ENCODE data around the gene ACTR3C.

The ACTR3C gene

DNA sequence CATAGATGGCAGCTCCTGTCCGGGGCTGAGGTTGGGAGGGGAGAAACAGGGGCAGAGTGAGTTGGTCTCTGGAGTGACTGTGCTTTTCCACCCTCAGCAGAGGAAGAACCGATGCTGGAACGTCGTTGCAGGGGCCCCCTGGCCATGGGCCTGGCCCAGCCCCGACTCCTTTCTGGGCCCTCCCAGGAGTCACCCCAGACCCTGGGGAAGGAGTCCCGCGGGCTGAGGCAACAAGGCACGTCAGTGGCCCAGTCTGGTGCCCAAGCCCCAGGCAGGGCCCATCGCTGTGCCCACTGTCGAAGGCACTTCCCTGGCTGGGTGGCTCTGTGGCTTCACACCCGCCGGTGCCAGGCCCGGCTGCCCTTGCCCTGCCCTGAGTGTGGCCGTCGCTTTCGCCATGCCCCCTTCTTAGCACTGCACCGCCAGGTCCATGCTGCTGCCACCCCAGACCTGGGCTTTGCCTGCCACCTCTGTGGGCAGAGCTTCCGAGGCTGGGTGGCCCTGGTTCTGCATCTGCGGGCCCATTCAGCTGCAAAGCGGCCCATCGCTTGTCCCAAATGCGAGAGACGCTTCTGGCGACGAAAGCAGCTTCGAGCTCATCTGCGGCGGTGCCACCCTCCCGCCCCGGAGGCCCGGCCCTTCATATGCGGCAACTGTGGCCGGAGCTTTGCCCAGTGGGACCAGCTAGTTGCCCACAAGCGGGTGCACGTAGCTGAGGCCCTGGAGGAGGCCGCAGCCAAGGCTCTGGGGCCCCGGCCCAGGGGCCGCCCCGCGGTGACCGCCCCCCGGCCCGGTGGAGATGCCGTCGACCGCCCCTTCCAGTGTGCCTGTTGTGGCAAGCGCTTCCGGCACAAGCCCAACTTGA lies 48.0 kb upstream of the ACTR3C start:
- Histone ChIP-seq H3K79me2 (ENCODE audit: control insufficient read depth, low read length) (peaks cover 64% of the 10 kb centered on the region), H3K4me1 (ENCODE audit: control insufficient read depth, low read length) (peaks cover 65% of the 10 kb centered on the region), H3K9me3 (ENCODE audit: control insufficient read depth, insufficient read depth, low read length) (no peaks in the 10 kb centered on the region), H3K9me2 (replicated peaks; ENCODE audit: control insufficient read depth, low read length) (no peaks in the 10 kb centered on the region), H3K27ac (ENCODE audit: low read depth, low read length) (no peak overlapping the region), H4K20me1 (ENCODE audit: control insufficient read depth, insufficient read depth, low read depth, low read length) (peaks cover 12% of the 10 kb centered on the region), H3F3A (ENCODE audit: control insufficient read depth, insufficient read depth) (peaks cover 20% of the 10 kb centered on the region), H3K4me2 (ENCODE audit: low read length) (peak overlapping the region; percentile 73; the same call in 1 of the 2 replicates), H3K4me3 (ENCODE audit: low read length) (no peak overlapping the region), H3K27me3 (ENCODE audit: control insufficient read depth, low read length) (no peaks in the 10 kb centered on the region), H3K36me3 (ENCODE audit: control insufficient read depth, low read length) (peaks cover 62% of the 10 kb centered on the region)
- TF ChIP-seq, protein P1, sequence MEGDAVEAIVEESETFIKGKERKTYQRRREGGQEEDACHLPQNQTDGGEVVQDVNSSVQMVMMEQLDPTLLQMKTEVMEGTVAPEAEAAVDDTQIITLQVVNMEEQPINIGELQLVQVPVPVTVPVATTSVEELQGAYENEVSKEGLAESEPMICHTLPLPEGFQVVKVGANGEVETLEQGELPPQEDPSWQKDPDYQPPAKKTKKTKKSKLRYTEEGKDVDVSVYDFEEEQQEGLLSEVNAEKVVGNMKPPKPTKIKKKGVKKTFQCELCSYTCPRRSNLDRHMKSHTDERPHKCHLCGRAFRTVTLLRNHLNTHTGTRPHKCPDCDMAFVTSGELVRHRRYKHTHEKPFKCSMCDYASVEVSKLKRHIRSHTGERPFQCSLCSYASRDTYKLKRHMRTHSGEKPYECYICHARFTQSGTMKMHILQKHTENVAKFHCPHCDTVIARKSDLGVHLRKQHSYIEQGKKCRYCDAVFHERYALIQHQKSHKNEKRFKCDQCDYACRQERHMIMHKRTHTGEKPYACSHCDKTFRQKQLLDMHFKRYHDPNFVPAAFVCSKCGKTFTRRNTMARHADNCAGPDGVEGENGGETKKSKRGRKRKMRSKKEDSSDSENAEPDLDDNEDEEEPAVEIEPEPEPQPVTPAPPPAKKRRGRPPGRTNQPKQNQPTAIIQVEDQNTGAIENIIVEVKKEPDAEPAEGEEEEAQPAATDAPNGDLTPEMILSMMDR (IDR thresholded peaks at IDR 0.05; ENCODE audit: low read depth, low read length, poor library complexity, severe bottlenecking), result no peak
- TF ChIP-seq EZH2phosphoT487 (IDR thresholded peaks at IDR 0.05; ENCODE audit: borderline replicate concordance, low read length), result no peak

DNA sequence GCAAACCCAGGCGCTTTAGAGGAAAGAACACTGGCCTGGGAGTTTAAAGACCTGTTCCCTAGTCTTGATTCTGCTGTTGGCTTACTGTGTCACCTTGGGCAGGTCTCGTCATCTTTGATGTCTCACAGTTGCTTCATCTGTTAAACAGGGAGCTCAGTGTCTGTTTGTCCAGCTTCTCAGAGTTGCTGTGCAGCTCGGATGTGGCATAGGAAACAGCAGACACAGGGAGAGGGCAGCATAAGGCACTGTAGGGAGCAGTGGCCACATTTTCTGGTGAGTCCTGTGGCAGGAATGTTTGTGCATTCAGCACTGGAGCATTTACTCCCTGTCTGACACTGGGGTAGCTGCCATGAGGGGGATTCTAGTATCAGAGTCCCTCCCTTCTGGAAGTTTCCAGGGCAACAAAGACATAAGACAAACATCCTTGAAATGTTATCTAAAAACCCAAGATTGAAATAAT lies 47.3 kb upstream of the ACTR3C start:
- Histone ChIP-seq H3K4me2 (ENCODE audit: low read length) (peak overlapping the region; percentile 73), H3K9me2 (replicated peaks; ENCODE audit: control insufficient read depth, low read length) (no peaks in the 10 kb centered on the region), H3F3A (ENCODE audit: control insufficient read depth, insufficient read depth) (peaks cover 20% of the 10 kb centered on the region), H3K79me2 (ENCODE audit: control insufficient read depth, low read length) (peaks cover 64% of the 10 kb centered on the region), H4K20me1 (ENCODE audit: control insufficient read depth, insufficient read depth, low read depth, low read length) (peaks cover 12% of the 10 kb centered on the region), H3K36me3 (ENCODE audit: control insufficient read depth, low read length) (peaks cover 59% of the 10 kb centered on the region), H3K27ac (ENCODE audit: low read depth, low read length) (peak overlapping the region; percentile 90; the same call in 1 of the 2 replicates), H3K4me3 (ENCODE audit: low read length) (peak overlapping the region; percentile 85), H3K27me3 (ENCODE audit: control insufficient read depth, low read length) (no peaks in the 10 kb centered on the region), H3K9me3 (ENCODE audit: control insufficient read depth, insufficient read depth, low read length) (no peaks in the 10 kb centered on the region), H3K4me1 (ENCODE audit: control insufficient read depth, low read length) (peaks cover 66% of the 10 kb centered on the region)
- TF ChIP-seq EZH2phosphoT487 (IDR thresholded peaks at IDR 0.05; ENCODE audit: borderline replicate concordance, low read length), result no peak
- TF ChIP-seq, protein P1 (IDR thresholded peaks at IDR 0.05; ENCODE audit: low read depth, low read length, poor library complexity, severe bottlenecking), result no peak

DNA sequence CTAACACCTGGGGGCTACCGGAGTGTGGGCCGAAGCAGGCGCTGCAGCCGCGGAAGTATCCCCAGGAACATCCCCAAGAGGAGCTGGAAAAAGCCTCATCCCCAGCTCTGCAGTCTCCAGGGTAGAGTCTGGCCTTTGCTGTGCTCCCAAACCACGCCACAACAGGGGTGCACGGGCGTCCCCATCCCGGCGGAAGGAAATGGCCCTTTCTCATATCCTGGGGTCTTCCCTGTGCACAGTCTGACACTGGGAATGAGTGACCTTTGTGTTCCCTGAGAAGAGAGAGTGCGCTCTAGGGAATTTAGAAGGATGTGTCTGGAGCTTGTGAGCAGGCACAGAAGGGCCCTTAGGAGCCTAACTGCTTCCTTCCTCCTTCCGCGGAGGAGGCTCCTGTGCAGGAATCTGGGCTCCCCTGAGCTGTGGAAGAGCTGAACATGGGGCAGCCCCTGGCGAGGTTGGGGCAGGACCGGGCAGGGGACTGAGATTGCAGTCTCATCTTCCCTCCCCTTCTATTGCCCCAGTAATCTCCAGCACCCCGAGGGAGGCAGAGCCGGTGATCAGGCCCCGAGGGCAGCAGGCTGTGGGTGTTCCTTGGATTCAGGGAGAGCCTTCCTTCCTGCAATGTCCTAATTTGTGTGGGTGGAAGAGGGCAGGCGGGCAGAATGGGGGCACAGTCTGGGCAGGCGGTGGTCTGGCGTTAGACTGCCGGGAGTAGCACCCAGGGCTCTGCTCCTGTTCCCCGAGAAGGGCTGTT lies 46.6 kb upstream of the ACTR3C start:
- H3K4me2 ChIP-seq (ENCODE audit: low read length), result peak overlapping the region; percentile 73
- H3K4me3 ChIP-seq (ENCODE audit: low read length), result peak overlapping the region; percentile 85
- peaks cover 12% of the 10 kb centered on the region for H4K20me1 ChIP-seq (ENCODE audit: control insufficient read depth, insufficient read depth, low read depth, low read length)
- peaks cover 73% of the 10 kb centered on the region for H3K4me1 ChIP-seq (ENCODE audit: control insufficient read depth, low read length)
- H3K9me2 ChIP-seq (replicated peaks; ENCODE audit: control insufficient read depth, low read length), result no peaks in the 10 kb centered on the region
- peak overlapping the region; percentile 90 for H3K27ac ChIP-seq (ENCODE audit: low read depth, low read length)
- peaks cover 59% of the 10 kb centered on the region for H3K36me3 ChIP-seq (ENCODE audit: control insufficient read depth, low read length)
- no peaks in the 10 kb centered on the region for H3K9me3 ChIP-seq (ENCODE audit: control insufficient read depth, insufficient read depth, low read length)
- no peaks in the 10 kb centered on the region for H3K27me3 ChIP-seq (ENCODE audit: control insufficient read depth, low read length)
- TF ChIP-seq, protein P1 (IDR thresholded peaks at IDR 0.05; ENCODE audit: low read depth, low read length, poor library complexity, severe bottlenecking), result no peak
- peaks cover 64% of the 10 kb centered on the region for H3K79me2 ChIP-seq (ENCODE audit: control insufficient read depth, low read length)
- peaks cover 22% of the 10 kb centered on the region for H3F3A ChIP-seq (ENCODE audit: control insufficient read depth, insufficient read depth)

All from DOHH2 (cell line).